Neural cell (in vitro differentiated cells): ENCODE measurements around the gene ARMH3. TPM values are rescaled to one million over a fixed set of nuclear protein-coding genes. Genes with fewer than 3 reads are reported as not detected.

Source experiments
- H2AFZ ChIP-seq: fragments of 200-600, 300-800 bp; sonication (generic), shearing (Covaris generic); 2 replicates; pipeline ENCODE4 v1.6.0; 2014; ENCODE audit warnings: low read depth, mild to moderate bottlenecking, antibody characterized with exemption, low read length, moderate library complexity
- H3F3A ChIP-seq: fragments of 200-600 bp; shearing (Covaris generic); 2 replicates; pipeline ENCODE4 v1.6.1; 2016; ENCODE audit warnings: mild to moderate bottlenecking, moderate library complexity, mixed read lengths, antibody characterized with exemption, low read length; ENCODE audit not compliant: insufficient read depth, poor library complexity, severe bottlenecking
- H3K27ac ChIP-seq: fragments of 200-600, 300-800 bp; sonication (generic), shearing (Covaris generic); 2 replicates; pipeline ENCODE4 v1.5.1; 2014; ENCODE audit warnings: mild to moderate bottlenecking, low read length, moderate library complexity
- H3K27me3 ChIP-seq: fragments of 300-800, 200-600 bp; sonication (generic), shearing (Covaris generic); 2 replicates; pipeline ENCODE4 v1.6.0; 2014; ENCODE audit warnings: mild to moderate bottlenecking, low read depth, low read length, moderate library complexity; ENCODE audit not compliant: insufficient read depth
- H3K36me3 ChIP-seq: fragments of 300-800, 200-600 bp; sonication (generic), shearing (Covaris generic); 2 replicates; pipeline ENCODE4 v1.5.1; 2014; ENCODE audit warnings: mild to moderate bottlenecking, antibody characterized with exemption, low read length, moderate library complexity; ENCODE audit not compliant: insufficient read depth
- H3K4me2 ChIP-seq: fragments of 300-800, 200-600 bp; sonication (generic), shearing (Covaris generic); 2 replicates; pipeline ENCODE4 v1.6.0; 2014; ENCODE audit warnings: mild to moderate bottlenecking, low read length
- H3K4me3 ChIP-seq: fragments of 300-800, 200-600 bp; sonication (generic), shearing (Covaris generic); 2 replicates; pipeline ENCODE4 v1.5.1; 2014; ENCODE audit warnings: mild to moderate bottlenecking, low read length, moderate library complexity
- H3K79me2 ChIP-seq: fragments of 200-600 bp; shearing (Covaris generic); replicated peaks from 2 replicates; pipeline ENCODE4 v1.6.0; 2014; ENCODE audit warnings: mild to moderate bottlenecking, low read length, moderate library complexity; ENCODE audit not compliant: insufficient read depth
- H3K9ac ChIP-seq: fragments of 300-800, 200-600 bp; sonication (generic), shearing (Covaris generic); 2 replicates; pipeline ENCODE4 v1.6.1; 2016; ENCODE audit warnings: mild to moderate bottlenecking, low read length, mixed read lengths
- H3K9me2 ChIP-seq: fragments of 200-600 bp; shearing (Covaris generic); 2 replicates; pipeline ENCODE4 v1.6.1; 2016; ENCODE audit warnings: mild to moderate bottlenecking, low read length, mixed read lengths; ENCODE audit not compliant: insufficient read depth
- H3K9me3 ChIP-seq: fragments of 200-600, 300-800 bp; sonication (generic), shearing (Covaris generic); 2 replicates; pipeline ENCODE4 v1.6.1; 2016; ENCODE audit warnings: mild to moderate bottlenecking, mixed run types, low read length, moderate library complexity, mixed read lengths
- H4K20me1 ChIP-seq: fragments of 200-600 bp; shearing (Covaris generic); 2 replicates; pipeline ENCODE4 v1.6.1; 2016; ENCODE audit warnings: mild to moderate bottlenecking, mixed run types; ENCODE audit not compliant: insufficient read depth
- CTCF ChIP-seq: fragments of 450-650 bp; IDR thresholded peaks from 2 replicates; pipeline ENCODE4 v1.5.1; 2014; ENCODE audit warnings: antibody characterized with exemption, mild to moderate bottlenecking, moderate library complexity; ENCODE audit not compliant: poor library complexity, severe bottlenecking
- EP300 ChIP-seq: fragments of 450-650 bp; conservative IDR thresholded peaks from 2 replicates; pipeline ENCODE4 v1.6.1; 2014; ENCODE audit warnings: antibody characterized with exemption, mild to moderate bottlenecking, moderate library complexity; ENCODE audit not compliant: poor library complexity, severe bottlenecking
- EZH2 ChIP-seq: fragments of 200-600, 300-800 bp; shearing (Covaris generic), sonication (generic); IDR thresholded peaks from 2 replicates; pipeline ENCODE4 v1.6.1; 2014; ENCODE audit warnings: antibody characterized with exemption, low read length, borderline replicate concordance, mild to moderate bottlenecking; ENCODE audit not compliant: insufficient read depth, poor library complexity, severe bottlenecking
- MXI1 ChIP-seq: fragments of 450-650 bp; conservative IDR thresholded peaks from 2 replicates; pipeline ENCODE4 v1.6.1; 2014; ENCODE audit warnings: antibody characterized with exemption, mild to moderate bottlenecking; ENCODE audit not compliant: poor library complexity, severe bottlenecking
- POLR2AphosphoS5 ChIP-seq: IDR thresholded peaks from 2 replicates; pipeline ENCODE4 v1.6.1; 2012
- RAD21 ChIP-seq: fragments of 450-650 bp; conservative IDR thresholded peaks from 2 replicates; pipeline ENCODE4 v1.6.1; 2014; ENCODE audit warnings: antibody characterized with exemption, mild to moderate bottlenecking, moderate library complexity
- REST ChIP-seq: IDR thresholded peaks from 2 replicates; pipeline ENCODE4 v1.6.1; 2012; ENCODE audit warnings: borderline replicate concordance
- SMC3 ChIP-seq: fragments of 450-650 bp; conservative IDR thresholded peaks from 2 replicates; pipeline ENCODE4 v1.6.1; 2014; ENCODE audit warnings: antibody characterized with exemption, mild to moderate bottlenecking, moderate library complexity; ENCODE audit not compliant: poor library complexity
- TAF1 ChIP-seq: IDR thresholded peaks from 2 replicates; pipeline ENCODE4 v1.6.1; 2012; ENCODE audit warnings: low read depth
- polyA plus RNA-seq: library from polyadenylated mRNA; depleted of rRNA; stranded (reverse); fragments of >200 nt; gene quantifications from 2 replicates; pipeline ENCODE4 v1.2.3, GENCODE V29; 2014

ARMH3 gene
- polyA plus RNA-seq, 1 donor from 2014 or later: 13.4 TPM

- Histone ChIP-seq H3K27me3 (no peaks in the 10 kb centered on the region), H3K9me3 (no peaks in the 10 kb centered on the region), H4K20me1 (no peaks in the 10 kb centered on the region), H2AFZ (no peak overlapping the region), H3K4me2 (no peak overlapping the region), H3K27ac (no peak overlapping the region), H3K4me3 (no peak overlapping the region), H3K79me2 (no peaks in the 10 kb centered on the region), H3F3A (no peaks in the 10 kb centered on the region), H3K36me3 (no peaks in the 10 kb centered on the region), H3K9me2 (no peaks in the 10 kb centered on the region), H3K9ac (no peak overlapping the region)
- no peak for TF ChIP-seq POLR2AphosphoS5
- TF ChIP-seq MXI1: no peak
- no peak for TF ChIP-seq REST
- no peak for TF ChIP-seq RAD21
- no peak for TF ChIP-seq TAF1
- TF ChIP-seq EP300: no peak
- TF ChIP-seq CTCF: no peak
- TF ChIP-seq EZH2: no peak
- TF ChIP-seq SMC3: no peak
These were observed 222.5 kb downstream of the ARMH3 start for GRCh38 chr10:101833466-101833865.

GRCh38 chr10:101832325-101832771, 223.6 kb downstream of the ARMH3 start:
- Histone ChIP-seq H3K4me3 (no peak overlapping the region), H3K27me3 (no peaks in the 10 kb centered on the region), H2AFZ (no peak overlapping the region), H3K9me2 (no peaks in the 10 kb centered on the region), H3K9ac (no peak overlapping the region), H4K20me1 (no peaks in the 10 kb centered on the region), H3K27ac (no peak overlapping the region), H3K36me3 (no peaks in the 10 kb centered on the region), H3K9me3 (no peaks in the 10 kb centered on the region), H3K79me2 (no peaks in the 10 kb centered on the region), H3K4me2 (no peak overlapping the region), H3F3A (no peaks in the 10 kb centered on the region)
- TF ChIP-seq EZH2 (no peak), CTCF (no peak), REST (no peak), POLR2AphosphoS5 (no peak), TAF1 (no peak), SMC3 (no peak), MXI1 (no peak), RAD21 (no peak), EP300 (no peak)
